Sciatic nerve (tissue), 2 donors: ENCODE data around the gene TRIM29. TPM values are rescaled to one million over a fixed set of nuclear protein-coding genes. Genes with fewer than 3 reads are reported as not detected.

Source experiments
- ATAC-seq: fragments of 200-7000 bp; cut with Tn5 transposase; one replicate; pipeline ENCODE4 v1.9.1; 2020; ENCODE audit warnings: mild to moderate bottlenecking, moderate library complexity
- DNase-seq: peaks from one replicate; pipeline ENCODE4 v3.0.0-alpha.2; 2020; ENCODE audit warnings: low spot score
- intact Hi-C: fragments of 100-400 bp; cut with DNase I; formaldehyde crosslinking; loops from one replicate; pipeline ENCODE4 v1.14.2; 2022
- total RNA-seq: library from RNA; stranded (reverse); fragmentation: NEBNext Ultra II Directional; extraction: Animal tissue kit (Norgen Biotek cat#: 25700); gene quantifications from one replicate; pipeline ENCODE4 v1.2.1, GENCODE V29; 2021
- donor health status: DM: no; HTN: no; CAD: no.
- donor health status: DM: no; HTN: no; CAD: no.

The TRIM29 gene
- total RNA-seq, 1 donor from 2014 or later: 33.2 TPM

GRCh38 chr11:120079750-120080610 lies 57.9 kb downstream of the TRIM29 start:
- ATAC-seq (peak; percentile 65), DNase-seq (no peak)
- intact Hi-C loops: no loop called here

DNA sequence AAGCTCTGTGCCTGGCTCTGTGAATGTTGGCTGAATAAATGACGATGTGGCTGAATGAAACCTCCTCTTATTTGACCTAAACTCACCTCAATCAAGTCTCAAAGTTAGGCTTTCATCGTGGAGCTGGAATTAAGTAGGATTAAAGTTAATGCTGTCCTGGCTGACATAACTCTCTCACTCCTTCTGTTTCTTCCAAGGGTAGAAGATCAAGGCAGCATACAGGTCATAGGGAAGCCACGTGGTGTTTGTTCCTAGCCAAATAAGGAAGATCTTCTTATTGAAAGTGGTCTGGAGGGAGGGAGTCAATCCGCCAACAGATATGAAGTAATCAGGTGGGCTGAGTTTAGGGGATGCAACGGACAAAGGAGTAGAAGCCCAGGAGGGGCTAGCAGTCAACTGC lies 59.5 kb downstream of the TRIM29 start:
- intact Hi-C loops: no loop called here
- DNase-seq (no peak), ATAC-seq (no peak)

- intact Hi-C loops: no loop called here
- DNase-seq (no peak), ATAC-seq (no peak)
These were observed 63.8 kb downstream of the TRIM29 start for GRCh38 chr11:120074076-120074475.

DNA sequence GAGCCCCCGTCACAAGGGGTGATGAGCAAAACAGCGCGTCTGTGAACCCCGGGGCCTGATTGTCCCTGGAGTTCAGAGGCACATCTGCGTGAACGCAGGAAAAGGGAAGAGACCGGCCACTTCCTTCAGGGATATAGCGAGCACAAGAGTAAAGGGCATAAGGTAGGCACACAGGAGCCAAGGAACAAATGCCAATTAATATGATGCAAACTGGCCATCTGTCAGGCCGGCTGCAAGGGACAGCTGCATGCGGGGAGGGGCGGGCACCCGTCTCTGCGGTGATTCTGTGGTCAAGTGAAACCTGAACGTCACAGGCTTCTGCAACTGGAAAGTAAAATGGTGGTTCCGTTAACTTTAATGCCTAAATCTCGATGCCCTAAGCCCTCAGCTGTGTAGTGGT lies 64.7 kb downstream of the TRIM29 start:
- DNase-seq (no peak), ATAC-seq (no peak)
- intact Hi-C loops: no loop called here

- no peak for ATAC-seq
- intact Hi-C loops: no loop called here
- no peak for DNase-seq
These were observed 69.8 kb downstream of the TRIM29 start for GRCh38 chr11:120068114-120068573.

- no peak for DNase-seq
- ATAC-seq: no peak
- intact Hi-C loops: no loop called here
These were observed 70.3 kb downstream of the TRIM29 start for GRCh38 chr11:120067438-120068113.

DNA sequence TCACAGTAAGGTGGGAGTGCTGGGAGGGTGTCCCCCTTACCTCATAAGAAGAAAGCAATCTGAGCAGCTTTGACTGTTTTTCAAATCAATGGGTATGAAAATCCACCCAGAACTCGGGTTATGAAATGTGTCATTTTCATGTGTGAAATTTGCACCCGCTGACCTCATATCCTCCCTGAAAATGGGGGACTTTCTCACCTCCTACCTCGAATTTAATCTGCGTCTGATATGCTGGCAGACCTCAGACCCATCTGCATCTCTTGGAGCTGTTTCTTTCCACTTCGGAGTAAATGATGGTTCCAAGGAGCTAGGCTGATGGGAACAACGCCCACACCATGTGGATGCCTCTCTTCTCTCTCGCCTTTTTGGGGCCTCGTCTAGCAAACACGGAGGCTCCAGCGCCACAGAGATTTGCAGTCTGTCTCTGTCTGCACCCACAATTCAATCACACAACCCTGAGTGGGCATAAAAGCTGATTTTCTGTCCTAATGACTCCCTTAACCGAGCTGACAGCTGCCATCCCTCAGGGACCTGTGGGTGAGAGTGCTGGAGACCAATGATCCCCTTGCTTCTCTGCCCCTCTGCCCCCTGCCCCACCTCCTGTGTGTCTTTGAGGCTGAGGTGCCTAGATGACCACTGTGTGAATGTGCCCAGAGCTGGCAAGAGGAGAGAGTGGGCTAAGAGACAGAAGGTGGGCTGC lies 71.0 kb downstream of the TRIM29 start:
- intact Hi-C loops: no loop called here
- no peak for ATAC-seq
- DNase-seq: no peak

DNA sequence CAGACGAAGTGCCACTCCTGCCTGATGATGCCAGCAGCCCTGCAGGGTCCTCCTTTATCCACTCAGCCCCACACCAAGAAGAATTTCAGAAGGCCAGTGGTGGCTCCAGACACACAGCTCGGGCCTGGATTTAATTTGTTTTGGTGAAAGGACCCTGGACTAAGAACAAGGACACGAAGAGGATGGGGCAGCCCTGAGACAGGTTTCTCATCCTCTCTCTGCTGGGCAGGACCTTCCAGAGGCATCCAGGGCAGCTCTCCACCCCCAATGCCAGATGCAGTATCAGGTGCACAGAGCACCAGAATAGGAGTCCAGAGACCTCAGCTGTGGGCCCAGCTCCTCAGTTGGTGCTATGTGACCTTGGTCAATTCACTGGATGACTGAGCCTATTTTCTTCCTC lies 72.0 kb downstream of the TRIM29 start:
- intact Hi-C loops: no loop called here
- ATAC-seq (no peak), DNase-seq (no peak)

- DNase-seq (no peak), ATAC-seq (no peak)
- intact Hi-C loops: no loop called here
These were observed 72.7 kb downstream of the TRIM29 start for GRCh38 chr11:120065176-120065575.

DNA sequence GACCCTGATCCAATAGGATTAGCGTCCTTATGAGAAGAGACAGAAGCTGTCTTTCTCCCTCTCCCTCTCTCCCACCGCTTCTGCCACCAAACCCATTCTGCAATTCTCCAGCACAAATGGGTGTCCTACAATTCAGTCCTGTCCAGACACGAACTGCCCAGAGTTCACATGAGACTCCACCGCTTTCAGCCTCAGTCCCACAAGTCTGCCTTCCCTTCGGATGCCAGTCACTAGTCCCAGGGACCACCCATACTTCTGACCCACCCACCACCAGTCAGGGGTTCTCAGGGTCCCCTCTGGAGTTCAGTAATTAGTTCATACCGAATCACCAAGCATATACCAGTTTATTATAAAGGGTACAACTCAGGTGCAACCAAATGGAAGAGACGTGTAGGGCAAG lies 73.6 kb downstream of the TRIM29 start:
- DNase-seq (no peak), ATAC-seq (no peak)
- intact Hi-C loops: no loop called here

- intact Hi-C loops: no loop called here
- ATAC-seq (no peak), DNase-seq (no peak)
These were observed 74.1 kb downstream of the TRIM29 start for GRCh38 chr11:120063686-120064340.

DNA sequence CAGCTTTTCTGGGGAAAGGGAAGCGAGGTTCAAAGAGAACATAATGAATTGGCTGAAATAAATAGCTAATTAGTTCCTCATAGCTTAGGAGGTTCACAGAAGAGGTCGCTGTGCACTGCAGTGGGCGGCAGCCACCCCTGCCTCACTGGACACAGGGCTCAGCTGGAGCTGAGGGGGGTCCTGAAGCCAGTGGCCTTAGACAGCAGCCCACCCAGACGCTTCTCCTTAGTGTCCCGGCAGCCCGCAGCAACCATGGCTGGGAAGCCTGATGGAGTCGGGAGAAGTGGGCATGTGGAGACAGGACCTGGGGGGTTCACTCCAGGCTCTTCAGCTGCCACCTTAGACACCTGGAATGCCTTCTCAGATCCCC lies 75.4 kb downstream of the TRIM29 start:
- intact Hi-C loops: no loop called here
- DNase-seq (no peak), ATAC-seq (no peak)

- no peak for ATAC-seq
- intact Hi-C loops: no loop called here
These were observed 76.0 kb downstream of the TRIM29 start for GRCh38 chr11:120061761-120062560.

More at GRCh38 chr11:120061761-120062560, 76.0 kb downstream of the TRIM29 start:
- no peak for DNase-seq

Other genes with a start within 250 kb of the TRIM29 start
- 183 TPM for gene OAF, start 72.9 kb upstream of the TRIM29 start, total RNA-seq
- gene POU2F3, start 102.0 kb upstream of the TRIM29 start, total RNA-seq: not detected
- 13.1 TPM for gene TLCD5, start 187.2 kb upstream of the TRIM29 start, total RNA-seq
- 145 TPM for gene ARHGEF12, start 198.3 kb upstream of the TRIM29 start, total RNA-seq